ENCODE results near the gene ZFYVE28.

DNA sequence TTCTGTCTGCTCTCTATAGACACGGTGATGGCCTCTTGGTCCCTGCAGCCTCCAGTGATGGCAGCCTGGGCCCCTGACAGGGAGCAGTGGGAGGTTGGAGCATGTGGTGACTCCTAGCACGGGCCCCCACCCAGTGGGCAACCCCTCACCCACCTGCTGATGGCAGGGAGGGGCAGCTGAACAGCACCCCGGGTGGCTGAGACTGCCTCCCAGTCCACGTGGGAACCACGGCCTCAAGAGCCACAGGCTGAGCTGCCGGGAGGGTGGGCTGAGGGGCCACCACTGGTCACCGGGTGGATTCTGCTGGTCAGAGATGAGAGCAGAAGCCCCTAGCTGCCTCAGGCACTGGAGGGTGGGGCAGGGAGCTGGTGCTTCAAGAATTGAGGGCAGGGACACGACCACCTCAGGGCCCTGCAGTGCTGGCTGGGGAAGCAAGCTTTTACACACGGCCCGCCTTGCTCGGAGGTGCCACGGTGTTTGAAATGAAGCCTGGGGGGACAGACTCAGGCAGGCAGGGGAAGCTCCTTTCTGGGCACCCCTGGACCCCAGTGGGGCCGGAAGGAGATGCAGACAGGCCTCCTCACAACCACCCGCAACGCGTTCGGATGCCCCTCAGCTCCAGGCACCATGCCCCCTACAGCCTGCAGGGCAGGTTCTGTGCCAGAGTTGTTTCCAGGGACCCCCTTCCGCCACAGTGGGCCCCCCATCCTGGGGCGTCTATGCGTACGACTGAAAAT lies 170.2 kb downstream of the ZFYVE28 start:
- no peak for TF ChIP-seq GATA2 (IDR thresholded peaks at IDR 0.05; ENCODE audit: low read depth, low read length)
- no peak for TF ChIP-seq GATA3 (IDR thresholded peaks at IDR 0.05; ENCODE audit: low read depth, low read length)

Measured in SH-SY5Y (cell line).